ENCODE measurements around the gene RPL39L. TPM values are rescaled to one million over a fixed set of nuclear protein-coding genes. Genes with fewer than 3 reads are reported as not detected.
A peak's percentile ranks its signal among the peaks of the same experiment; 100 is the strongest.

The RPL39L gene
- total and polyA plus RNA-seq, 2 of the 13 experiments (the other 11 are each of a cell fraction or from before 2014, with no cell fraction given) = not detected

DNA sequence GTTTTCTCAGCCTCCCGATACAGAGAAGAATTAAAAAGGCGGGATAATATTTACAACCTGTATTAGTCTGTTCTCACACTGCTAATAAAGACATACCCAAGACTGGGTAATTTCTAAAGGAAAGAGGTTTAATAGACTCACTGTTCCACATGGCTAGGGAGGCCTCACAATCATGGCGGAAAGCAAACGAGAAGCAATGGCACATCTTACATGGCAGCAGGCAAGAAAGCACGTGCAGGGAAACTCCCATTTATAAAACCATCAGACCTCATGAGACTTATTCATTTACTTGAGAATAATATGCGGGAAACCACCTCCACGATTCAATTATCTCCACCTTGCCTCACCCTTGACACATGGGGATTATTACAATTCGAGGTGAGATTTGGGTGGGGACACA lies 27.5 kb upstream of the RPL39L start (continued):
- TF ChIP-seq ZFP36L2 (CRISPR knock-in tag; IDR thresholded peaks at IDR 0.05) (no peak), PAF1 (CRISPR knock-in tag; IDR thresholded peaks at IDR 0.05) (no peak), PAX8 (CRISPR knock-in tag; IDR thresholded peaks at IDR 0.05; ENCODE audit: borderline replicate concordance) (no peak), MZF1 (CRISPR knock-in tag; IDR thresholded peaks at IDR 0.05; ENCODE audit: borderline replicate concordance) (no peak), PHB2 (IDR thresholded peaks at IDR 0.05; ENCODE audit: partially characterized antibody) (no peak), ZNF737 (CRISPR knock-in tag; IDR thresholded peaks at IDR 0.05; ENCODE audit: borderline replicate concordance) (no peak)

- no peaks in the 10 kb centered on the region for H3K36me3 ChIP-seq (replicated peaks in 1 of 2; ENCODE audit: control insufficient read depth in 1 of 2, insufficient read depth in 2 of 2, low read length in 2 of 2)
- ChIA-PET POLR2A (interaction anchor here (0.6 to 1.0 kb wide), 3 partner anchors 9 to 338 kb away, joined by 3 to 4 read pairs (median 3); no protein-coding TSS in a partner anchor), CTCF (ENCODE audit: low intra/inter-chr PET ratio, low total read pairs) (interaction anchor here (1.6 to 2.5 kb wide), 2 partner anchors 52 to 316 kb away, joined by 11 to 13 read pairs; no protein-coding TSS in a partner anchor)
- H3K9ac ChIP-seq (ENCODE audit: insufficient read depth, low read depth, low read length) = no peak overlapping the region
- no peaks in the 10 kb centered on the region for H3K4me1 ChIP-seq (ENCODE audit: insufficient read depth, low read length)
- DNase-seq (ENCODE audit: low spot score) (peak; percentile 58), FAIRE-seq (peak; percentile 83), ATAC-seq (peak; percentile 78)
- H3K79me2 ChIP-seq (ENCODE audit: insufficient read depth, low read length) = no peaks in the 10 kb centered on the region
- BruUV-seq (replicated peaks) = no TSS peak
- no peak for TF ChIP-seq PAXIP1 (CRISPR knock-in tag; conservative IDR thresholded peaks at IDR 0.05)
- peak; percentile 74 for TF ChIP-seq SMC3 (IDR thresholded peaks at IDR 0.05; ENCODE audit: low read length)
- peak; percentile 77; the same call in 1 of the 2 replicates for TF ChIP-seq ZNF362 (CRISPR knock-in tag; IDR thresholded peaks at IDR 0.05; ENCODE audit: borderline replicate concordance)
- TF ChIP-seq TOE1 (CRISPR knock-in tag; IDR thresholded peaks at IDR 0.05) = no peak
- no peak for TF ChIP-seq FOXA1 (IDR thresholded peaks at IDR 0.05)
- 0 out of 2 replicates have a peak, but pooled peaks have one; percentile 30 for TF ChIP-seq FOXA1 (CRISPR knock-in tag; IDR thresholded peaks at IDR 0.05)
- TF ChIP-seq GATAD2A (CRISPR knock-in tag; IDR thresholded peaks at IDR 0.05) = 0 out of 2 replicates have a peak, but pooled peaks have one; percentile 12
- TF ChIP-seq, protein P1, sequence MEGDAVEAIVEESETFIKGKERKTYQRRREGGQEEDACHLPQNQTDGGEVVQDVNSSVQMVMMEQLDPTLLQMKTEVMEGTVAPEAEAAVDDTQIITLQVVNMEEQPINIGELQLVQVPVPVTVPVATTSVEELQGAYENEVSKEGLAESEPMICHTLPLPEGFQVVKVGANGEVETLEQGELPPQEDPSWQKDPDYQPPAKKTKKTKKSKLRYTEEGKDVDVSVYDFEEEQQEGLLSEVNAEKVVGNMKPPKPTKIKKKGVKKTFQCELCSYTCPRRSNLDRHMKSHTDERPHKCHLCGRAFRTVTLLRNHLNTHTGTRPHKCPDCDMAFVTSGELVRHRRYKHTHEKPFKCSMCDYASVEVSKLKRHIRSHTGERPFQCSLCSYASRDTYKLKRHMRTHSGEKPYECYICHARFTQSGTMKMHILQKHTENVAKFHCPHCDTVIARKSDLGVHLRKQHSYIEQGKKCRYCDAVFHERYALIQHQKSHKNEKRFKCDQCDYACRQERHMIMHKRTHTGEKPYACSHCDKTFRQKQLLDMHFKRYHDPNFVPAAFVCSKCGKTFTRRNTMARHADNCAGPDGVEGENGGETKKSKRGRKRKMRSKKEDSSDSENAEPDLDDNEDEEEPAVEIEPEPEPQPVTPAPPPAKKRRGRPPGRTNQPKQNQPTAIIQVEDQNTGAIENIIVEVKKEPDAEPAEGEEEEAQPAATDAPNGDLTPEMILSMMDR (CRISPR knock-in tag; IDR thresholded peaks at IDR 0.05) = peak; percentile 67
- 0 out of 2 replicates have a peak, but pooled peaks have one; percentile 39 for TF ChIP-seq RAD21 (CRISPR knock-in tag; IDR thresholded peaks at IDR 0.05)
- TF ChIP-seq STAG1 (CRISPR knock-in tag; IDR thresholded peaks at IDR 0.05) = peak; percentile 67
- no peak for TF ChIP-seq ZBTB21 (CRISPR knock-in tag; IDR thresholded peaks at IDR 0.05)
- H3K27ac ChIP-seq (ENCODE audit: extremely low read length, insufficient read depth, low read length) = no peak overlapping the region
- no peaks in the 10 kb centered on the region; a peak in 1 of 5 replicates for H3K27me3 ChIP-seq (ENCODE audit: control insufficient read depth in 1 of 2, insufficient read depth in 2 of 2, low read length in 2 of 2)
- intact Hi-C loops (cut with micrococcal nuclease; ENCODE audit: unreplicated experiment) (loop anchor here (1.0 kb wide), 2 partner anchors 52 to 316 kb away; no protein-coding TSS in a partner anchor), in situ Hi-C loops (cut with HindIII; ENCODE audit: extremely low pct_ligation_motif_present, low pct_unique_long_range_greater_than_20kb) (no loop called here)
- no peaks in the 10 kb centered on the region; the same call in 1 of the 2 replicates for H3K9me3 ChIP-seq (ENCODE audit: low read length)
- H3K4me2 ChIP-seq (ENCODE audit: low read depth, low read length) = no peak overlapping the region
- 0% methylated on average over 3 of the region's 3 CpGs for WGBS (ENCODE audit: low lambda C conversion rate)
- no peak overlapping the region for H3K4me3 ChIP-seq (replicated peaks in 1 of 3; ENCODE audit: insufficient read depth in 1 of 3, low read depth in 2 of 3, low read length in 3 of 3)
- no peaks in the 10 kb centered on the region for H4K20me1 ChIP-seq (ENCODE audit: insufficient read depth, low read length)
- no peak overlapping the region for H2AFZ ChIP-seq (ENCODE audit: low read length)
Observed at GRCh38 chr3:187165144-187165543, 25.8 kb upstream of the RPL39L start.

Data from HepG2 (cell line).